MM.1S (cell line): ENCODE measurements around the gene EXOSC10.

Experiments used
- DNase-seq: peaks from one replicate; pipeline ENCODE4 v3.0.0-alpha.2; 2015
- H2AFZ ChIP-seq: fragments of 300-600 bp; sonication (generic); 2 replicates; pipeline ENCODE4 v1.6.0; 2016; ENCODE audit warnings: antibody characterized with exemption, low read length
- H3F3A ChIP-seq: fragments of 300-600 bp; sonication (generic); 2 replicates; pipeline ENCODE4 v1.6.1; 2016; ENCODE audit warnings: mild to moderate bottlenecking, antibody characterized with exemption, low read length, moderate library complexity, mixed read lengths; ENCODE audit not compliant: insufficient read depth
- H3K27ac ChIP-seq: fragments of 300-600 bp; sonication (generic); 2 replicates; pipeline ENCODE4 v1.5.1; 2016; ENCODE audit warnings: mild to moderate bottlenecking, low read length
- H3K27me3 ChIP-seq: fragments of 300-600 bp; sonication (generic); replicated peaks from 2 replicates; pipeline ENCODE4 v1.6.0; 2016; ENCODE audit warnings: low read length; ENCODE audit not compliant: insufficient read depth
- H3K36me3 ChIP-seq: fragments of 300-600 bp; sonication (generic); replicated peaks from 2 replicates; pipeline ENCODE4 v1.6.1; 2016; ENCODE audit warnings: mild to moderate bottlenecking, low read length, mixed read lengths; ENCODE audit not compliant: insufficient read depth
- H3K4me1 ChIP-seq: fragments of 300-600 bp; sonication (generic); 2 replicates; pipeline ENCODE4 v1.6.1; 2016; ENCODE audit warnings: low read length, mixed read lengths
- H3K4me2 ChIP-seq: fragments of 300-600 bp; sonication (generic); 2 replicates; pipeline ENCODE4 v1.6.0; 2016; ENCODE audit warnings: low read depth, low read length
- H3K4me3 ChIP-seq: fragments of 300-600 bp; sonication (generic); 2 replicates; pipeline ENCODE4 v1.5.1; 2016; ENCODE audit warnings: low read length, mixed read lengths
- H3K79me2 ChIP-seq: fragments of 300-600 bp; sonication (generic); 2 replicates; pipeline ENCODE4 v1.6.1; 2016; ENCODE audit warnings: mixed run types, low read length, mixed read lengths
- H3K9ac ChIP-seq: fragments of 300-600 bp; sonication (generic); 2 replicates; pipeline ENCODE4 v1.6.1; 2016; ENCODE audit warnings: low read length, mixed read lengths
- H3K9me2 ChIP-seq: fragments of 300-600 bp; sonication (generic); replicated peaks from 2 replicates; pipeline ENCODE4 v1.6.1; 2016; ENCODE audit warnings: mild to moderate bottlenecking, low read length, mixed read lengths; ENCODE audit not compliant: insufficient read depth
- H3K9me3 ChIP-seq: fragments of 300-600 bp; sonication (generic); replicated peaks from 2 replicates; pipeline ENCODE4 v1.6.1; 2016; ENCODE audit warnings: mild to moderate bottlenecking, low read length, mixed read lengths; ENCODE audit not compliant: insufficient read depth
- H4K20me1 ChIP-seq: fragments of 300-600 bp; sonication (generic); 2 replicates; pipeline ENCODE4 v1.6.1; 2016; ENCODE audit warnings: mild to moderate bottlenecking, low read length, moderate library complexity, mixed read lengths; ENCODE audit not compliant: insufficient read depth
- EZH2 ChIP-seq: fragments of 300-600 bp; sonication (generic); optimal IDR thresholded peaks from 2 replicates; pipeline ENCODE3; 2017; ENCODE audit warnings: low read depth, mild to moderate bottlenecking, antibody characterized with exemption, low read length, mixed read lengths
- EZH2phosphoT487 ChIP-seq: fragments of 300-600 bp; sonication (generic); IDR thresholded peaks from 2 replicates; pipeline ENCODE4 v1.6.1; 2018; ENCODE audit warnings: antibody characterized with exemption, low read length
- TF ChIP-seq, protein P1 (sequence below): fragments of 300-600 bp; sonication (generic); IDR thresholded peaks from 2 replicates; pipeline ENCODE4 v1.5.1; 2016; ENCODE audit warnings: antibody characterized with exemption, low read length, mixed read lengths

EXOSC10 gene

DNA sequence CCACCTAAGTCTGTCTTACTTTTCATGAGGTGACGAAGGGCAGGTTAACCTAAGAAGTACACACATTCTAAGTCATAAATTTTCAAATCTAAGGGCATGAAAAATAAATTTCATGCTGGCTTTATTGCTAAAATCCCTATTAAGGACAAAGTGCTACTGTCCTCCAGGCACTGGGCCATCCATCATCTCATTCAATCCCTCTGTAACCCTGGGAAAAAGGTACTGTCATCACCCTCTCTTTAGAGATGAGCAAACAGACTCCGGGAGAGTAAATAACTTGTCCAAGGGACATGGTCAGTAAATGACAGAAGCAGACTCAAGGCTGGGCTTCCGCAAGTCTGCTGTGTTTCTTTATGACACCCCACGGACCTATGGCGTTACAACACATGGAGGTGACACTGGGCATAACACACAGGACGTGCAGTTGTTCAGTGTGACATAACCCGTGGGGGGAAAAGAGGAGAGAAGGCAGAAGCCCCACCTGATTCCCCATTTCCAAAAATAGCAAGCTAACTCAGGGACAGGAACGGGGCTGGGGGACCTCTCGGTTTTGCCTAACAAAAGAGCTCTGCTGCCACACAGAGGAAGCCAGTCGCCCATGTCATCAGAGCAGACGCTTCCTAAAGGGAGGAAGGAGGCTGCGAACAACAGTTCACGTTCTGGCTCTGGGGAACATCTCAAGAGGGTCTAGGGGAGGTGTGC is 27.3 kb downstream of the EXOSC10 start:
- H3K9me2 ChIP-seq: no peaks in the 10 kb centered on the region
- H3K9ac ChIP-seq: no peak overlapping the region
- no peaks in the 10 kb centered on the region for H3K9me3 ChIP-seq
- H3K4me1 ChIP-seq: no peaks in the 10 kb centered on the region
- H3K4me2 ChIP-seq: no peak overlapping the region
- H3F3A ChIP-seq: no peaks in the 10 kb centered on the region
- no peaks in the 10 kb centered on the region for H3K27me3 ChIP-seq
- H4K20me1 ChIP-seq: no peaks in the 10 kb centered on the region
- no peak for TF ChIP-seq EZH2phosphoT487
- no peak for TF ChIP-seq EZH2
- TF ChIP-seq, protein P1, sequence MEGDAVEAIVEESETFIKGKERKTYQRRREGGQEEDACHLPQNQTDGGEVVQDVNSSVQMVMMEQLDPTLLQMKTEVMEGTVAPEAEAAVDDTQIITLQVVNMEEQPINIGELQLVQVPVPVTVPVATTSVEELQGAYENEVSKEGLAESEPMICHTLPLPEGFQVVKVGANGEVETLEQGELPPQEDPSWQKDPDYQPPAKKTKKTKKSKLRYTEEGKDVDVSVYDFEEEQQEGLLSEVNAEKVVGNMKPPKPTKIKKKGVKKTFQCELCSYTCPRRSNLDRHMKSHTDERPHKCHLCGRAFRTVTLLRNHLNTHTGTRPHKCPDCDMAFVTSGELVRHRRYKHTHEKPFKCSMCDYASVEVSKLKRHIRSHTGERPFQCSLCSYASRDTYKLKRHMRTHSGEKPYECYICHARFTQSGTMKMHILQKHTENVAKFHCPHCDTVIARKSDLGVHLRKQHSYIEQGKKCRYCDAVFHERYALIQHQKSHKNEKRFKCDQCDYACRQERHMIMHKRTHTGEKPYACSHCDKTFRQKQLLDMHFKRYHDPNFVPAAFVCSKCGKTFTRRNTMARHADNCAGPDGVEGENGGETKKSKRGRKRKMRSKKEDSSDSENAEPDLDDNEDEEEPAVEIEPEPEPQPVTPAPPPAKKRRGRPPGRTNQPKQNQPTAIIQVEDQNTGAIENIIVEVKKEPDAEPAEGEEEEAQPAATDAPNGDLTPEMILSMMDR: no peak
- no peak overlapping the region for H3K27ac ChIP-seq
- peaks cover 3% of the 10 kb centered on the region; the same call in 1 of the 2 replicates for H3K36me3 ChIP-seq
- H3K79me2 ChIP-seq: no peaks in the 10 kb centered on the region
- no peak overlapping the region for H2AFZ ChIP-seq
- DNase-seq: no peak
- H3K4me3 ChIP-seq: no peak overlapping the region

DNA sequence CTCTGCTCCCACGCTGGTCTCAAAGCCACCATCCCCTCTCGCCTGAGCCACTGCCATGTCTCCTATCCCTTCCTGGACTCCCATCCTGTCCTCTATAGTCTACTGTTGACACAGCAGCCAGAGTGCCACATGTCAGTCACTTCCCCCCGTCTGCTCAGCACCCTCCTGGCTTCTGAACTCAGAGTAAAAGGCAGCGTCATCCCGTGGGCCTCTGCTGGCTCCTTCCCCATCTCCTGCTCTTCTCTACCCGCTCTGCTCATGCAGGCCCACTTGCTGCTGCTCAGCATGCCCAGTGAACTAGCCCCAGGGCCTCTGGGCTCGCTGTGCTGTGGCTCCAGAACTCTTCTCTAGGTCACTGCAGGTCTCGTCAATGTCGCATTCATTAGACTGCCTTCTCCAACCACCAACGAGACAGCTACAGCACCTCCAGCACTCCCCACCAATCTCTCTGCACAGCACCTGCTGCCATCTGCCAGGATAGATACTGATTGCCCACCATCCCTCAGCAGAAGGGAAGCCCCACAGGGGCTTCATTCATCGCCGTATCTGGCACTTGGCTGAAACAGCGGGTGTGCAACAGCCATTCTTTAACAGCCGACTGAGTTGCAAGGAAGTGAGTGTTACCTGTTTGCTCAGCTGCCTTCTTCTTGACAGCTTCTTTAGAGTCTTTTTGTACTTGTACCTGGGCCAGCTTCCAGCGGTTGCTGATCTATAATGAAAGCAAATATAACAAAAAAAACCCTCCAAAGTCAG is 28.0 kb downstream of the EXOSC10 start:
- Histone ChIP-seq H3K9ac (no peak overlapping the region), H2AFZ (no peak overlapping the region), H3K4me3 (no peak overlapping the region), H3K4me1 (no peaks in the 10 kb centered on the region), H3K79me2 (no peaks in the 10 kb centered on the region), H3K9me2 (no peaks in the 10 kb centered on the region), H3F3A (no peaks in the 10 kb centered on the region), H4K20me1 (no peaks in the 10 kb centered on the region), H3K27me3 (no peaks in the 10 kb centered on the region), H3K27ac (no peak overlapping the region), H3K4me2 (no peak overlapping the region), H3K36me3 (peaks cover 3% of the 10 kb centered on the region; the same call in 1 of the 2 replicates), H3K9me3 (no peaks in the 10 kb centered on the region)
- DNase-seq: no peak
- TF ChIP-seq EZH2phosphoT487 (no peak), EZH2 (no peak)
- TF ChIP-seq, protein P1: no peak

DNA sequence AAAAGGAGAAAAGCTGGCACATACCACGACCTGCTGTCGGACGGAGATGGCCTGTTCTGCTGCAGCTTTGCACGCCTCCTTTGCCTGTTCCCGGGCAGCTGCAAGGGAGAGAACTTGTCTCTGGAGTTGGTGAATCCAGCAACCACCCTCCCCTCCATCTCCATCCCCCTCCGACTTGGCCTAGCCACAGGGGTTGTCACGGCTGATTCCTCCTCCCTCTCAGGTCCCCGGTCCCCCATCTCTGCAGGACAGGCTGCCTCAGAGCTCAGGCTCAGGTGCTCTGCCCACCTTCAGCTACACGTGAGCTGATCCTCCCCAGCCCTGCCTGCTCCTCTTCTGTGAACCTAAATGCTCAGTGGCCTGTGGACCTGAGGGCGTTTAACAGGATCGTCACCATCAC is 28.8 kb downstream of the EXOSC10 start:
- H3K9ac ChIP-seq: no peak overlapping the region

More for the DNA sequence above, 28.8 kb downstream of the EXOSC10 start:
- Histone ChIP-seq H3K36me3 (peaks cover 3% of the 10 kb centered on the region; the same call in 1 of the 2 replicates), H3K4me2 (no peak overlapping the region), H3F3A (no peaks in the 10 kb centered on the region), H3K27me3 (no peaks in the 10 kb centered on the region), H2AFZ (no peak overlapping the region), H3K4me3 (no peak overlapping the region), H3K79me2 (no peaks in the 10 kb centered on the region), H3K4me1 (no peaks in the 10 kb centered on the region), H3K9me2 (no peaks in the 10 kb centered on the region), H3K9me3 (no peaks in the 10 kb centered on the region), H4K20me1 (no peaks in the 10 kb centered on the region), H3K27ac (no peak overlapping the region)
- DNase-seq: no peak
- TF ChIP-seq EZH2phosphoT487: no peak
- TF ChIP-seq EZH2: no peak
- TF ChIP-seq, protein P1: no peak
